Measurements from ENCODE around the gene CDK3. TPM values are rescaled to one million over a fixed set of nuclear protein-coding genes. Genes with fewer than 3 reads are reported as not detected.

CDK3 gene
- polyA plus RNA-seq, 1 experiment, result 2.9 TPM

GRCh38 chr17:75981019-75981615 is 19.5 kb upstream of the CDK3 start:
- H3K27ac ChIP-seq (ENCODE audit: low read depth, low read length), result no peak overlapping the region
- no peaks in the 10 kb centered on the region for H3K9me3 ChIP-seq (ENCODE audit: control insufficient read depth, insufficient read depth, low read length)
- POLR2A ChIA-PET, result no interaction called here
- no peak for TF ChIP-seq CTCF (IDR thresholded peaks at IDR 0.05; ENCODE audit: low read depth, low read length)
- H3K4me3 ChIP-seq (ENCODE audit: low read depth, low read length), result no peak overlapping the region
- no peak for DNase-seq (ENCODE audit: low read depth, low spot score)
- CTCF ChIA-PET, result interaction anchor here (1.4 to 1.9 kb wide), 2 partner anchors 22 to 24 kb away, joined by 6 read pairs; no protein-coding TSS in a partner anchor
- H3K27me3 ChIP-seq (ENCODE audit: control insufficient read depth, insufficient read depth, low read length), result no peaks in the 10 kb centered on the region

- DNase-seq (ENCODE audit: low read depth, low spot score), result no peak
- H3K27ac ChIP-seq (ENCODE audit: low read depth, low read length), result no peak overlapping the region
- ChIA-PET POLR2A (no interaction called here), CTCF (no interaction called here)
- H3K4me3 ChIP-seq (ENCODE audit: low read depth, low read length), result no peak overlapping the region
- no peaks in the 10 kb centered on the region for H3K27me3 ChIP-seq (ENCODE audit: control insufficient read depth, insufficient read depth, low read length)
- no peaks in the 10 kb centered on the region for H3K9me3 ChIP-seq (ENCODE audit: control insufficient read depth, insufficient read depth, low read length)
- no peak for TF ChIP-seq CTCF (IDR thresholded peaks at IDR 0.05; ENCODE audit: low read depth, low read length)
Observed at GRCh38 chr17:75983501-75984181, 17.0 kb upstream of the CDK3 start.

- DNase-seq (ENCODE audit: low read depth, low spot score), result no peak
- Histone ChIP-seq H3K4me3 (ENCODE audit: low read depth, low read length) (no peak overlapping the region), H3K9me3 (ENCODE audit: control insufficient read depth, insufficient read depth, low read length) (no peaks in the 10 kb centered on the region), H3K27me3 (ENCODE audit: control insufficient read depth, insufficient read depth, low read length) (no peaks in the 10 kb centered on the region), H3K27ac (ENCODE audit: low read depth, low read length) (no peak overlapping the region)
- TF ChIP-seq CTCF (IDR thresholded peaks at IDR 0.05; ENCODE audit: low read depth, low read length), result no peak
- ChIA-PET CTCF (no interaction called here), POLR2A (no interaction called here)
Observed at GRCh38 chr17:75985986-75986385, 14.7 kb upstream of the CDK3 start.

GRCh38 chr17:75987041-75987440 is 13.6 kb upstream of the CDK3 start:
- ChIA-PET POLR2A (no interaction called here), CTCF (interaction anchor here (1.9 kb wide), 1 partner anchor 27 kb away, joined by 8 read pairs; no protein-coding TSS in a partner anchor)
- Histone ChIP-seq H3K4me3 (ENCODE audit: low read depth, low read length) (no peak overlapping the region), H3K27me3 (ENCODE audit: control insufficient read depth, insufficient read depth, low read length) (no peaks in the 10 kb centered on the region), H3K9me3 (ENCODE audit: control insufficient read depth, insufficient read depth, low read length) (no peaks in the 10 kb centered on the region), H3K27ac (ENCODE audit: low read depth, low read length) (no peak overlapping the region)
- no peak for DNase-seq (ENCODE audit: low read depth, low spot score)
- no peak for TF ChIP-seq CTCF (IDR thresholded peaks at IDR 0.05; ENCODE audit: low read depth, low read length)

- Histone ChIP-seq H3K27me3 (ENCODE audit: control insufficient read depth, insufficient read depth, low read length) (no peaks in the 10 kb centered on the region), H3K9me3 (ENCODE audit: control insufficient read depth, insufficient read depth, low read length) (no peaks in the 10 kb centered on the region), H3K4me3 (ENCODE audit: low read depth, low read length) (no peak overlapping the region), H3K27ac (ENCODE audit: low read depth, low read length) (no peak overlapping the region)
- DNase-seq (ENCODE audit: low read depth, low spot score), result no peak
- no peak for TF ChIP-seq CTCF (IDR thresholded peaks at IDR 0.05; ENCODE audit: low read depth, low read length)
- ChIA-PET POLR2A (no interaction called here), CTCF (interaction anchor here (0.6 to 2.3 kb wide), 3 partner anchors 10 to 165 kb away, joined by 4 to 12 read pairs (median 9); partner anchors contain the start of gene CDK3)
Observed at GRCh38 chr17:75991396-75991795, 9.3 kb upstream of the CDK3 start.

Data from AG04450 (cell line).